Iris pigment epithelial cell (primary cell): ENCODE data around the gene IL17RC.
A peak's percentile ranks its signal among the peaks of the same experiment; 100 is the strongest.

Source experiments
- DNase-seq: peaks from one replicate; pipeline ENCODE4 v3.0.0-alpha.2; 2011; ENCODE audit warnings: low read depth

The IL17RC gene

DNA sequence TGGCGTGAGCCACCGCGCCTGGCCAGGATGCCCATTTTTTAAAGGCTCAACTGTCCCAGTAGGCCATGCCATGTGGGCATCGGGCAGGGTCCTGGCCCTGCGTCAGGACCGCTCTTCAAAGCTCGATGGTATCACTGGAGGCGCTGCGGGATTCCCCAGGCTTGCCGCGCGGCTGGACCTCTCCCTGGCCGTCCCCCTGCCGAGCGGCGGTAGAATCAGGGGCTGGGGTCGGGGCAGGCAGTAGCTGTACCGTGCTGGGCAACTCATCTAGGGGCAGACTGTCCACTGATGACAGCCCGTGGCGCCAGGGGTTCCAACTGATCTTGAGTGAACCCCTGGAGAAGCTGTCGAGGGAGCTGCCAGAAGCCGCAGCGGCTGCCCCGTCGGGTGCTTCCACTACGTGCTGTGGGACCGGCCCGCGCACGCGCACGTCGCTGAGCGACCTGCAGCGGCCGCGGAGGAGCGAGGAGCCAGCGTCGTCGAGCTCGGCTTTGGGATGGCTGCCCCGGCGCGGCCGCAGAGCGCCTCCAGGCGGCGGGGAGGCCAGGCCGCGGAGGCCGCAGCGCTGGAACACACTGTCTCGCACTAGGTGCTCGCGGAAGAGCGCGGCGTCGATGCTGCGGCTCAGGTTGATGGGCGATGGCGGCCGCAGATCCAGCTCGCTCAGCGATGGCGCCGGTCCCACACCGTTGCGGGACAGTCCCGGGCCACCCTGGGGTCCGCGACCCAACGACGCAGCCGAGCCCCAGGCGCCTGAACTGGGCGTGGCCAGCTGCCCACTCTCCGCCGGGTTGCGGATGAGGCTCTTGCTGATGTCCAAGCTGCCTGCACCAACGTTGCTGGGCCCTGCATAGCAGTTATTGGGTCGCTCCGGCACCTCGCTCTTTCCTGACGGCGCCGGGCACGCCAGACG lies 29.5 kb downstream of the IL17RC start:
- peak; percentile 94 for DNase-seq

DNA sequence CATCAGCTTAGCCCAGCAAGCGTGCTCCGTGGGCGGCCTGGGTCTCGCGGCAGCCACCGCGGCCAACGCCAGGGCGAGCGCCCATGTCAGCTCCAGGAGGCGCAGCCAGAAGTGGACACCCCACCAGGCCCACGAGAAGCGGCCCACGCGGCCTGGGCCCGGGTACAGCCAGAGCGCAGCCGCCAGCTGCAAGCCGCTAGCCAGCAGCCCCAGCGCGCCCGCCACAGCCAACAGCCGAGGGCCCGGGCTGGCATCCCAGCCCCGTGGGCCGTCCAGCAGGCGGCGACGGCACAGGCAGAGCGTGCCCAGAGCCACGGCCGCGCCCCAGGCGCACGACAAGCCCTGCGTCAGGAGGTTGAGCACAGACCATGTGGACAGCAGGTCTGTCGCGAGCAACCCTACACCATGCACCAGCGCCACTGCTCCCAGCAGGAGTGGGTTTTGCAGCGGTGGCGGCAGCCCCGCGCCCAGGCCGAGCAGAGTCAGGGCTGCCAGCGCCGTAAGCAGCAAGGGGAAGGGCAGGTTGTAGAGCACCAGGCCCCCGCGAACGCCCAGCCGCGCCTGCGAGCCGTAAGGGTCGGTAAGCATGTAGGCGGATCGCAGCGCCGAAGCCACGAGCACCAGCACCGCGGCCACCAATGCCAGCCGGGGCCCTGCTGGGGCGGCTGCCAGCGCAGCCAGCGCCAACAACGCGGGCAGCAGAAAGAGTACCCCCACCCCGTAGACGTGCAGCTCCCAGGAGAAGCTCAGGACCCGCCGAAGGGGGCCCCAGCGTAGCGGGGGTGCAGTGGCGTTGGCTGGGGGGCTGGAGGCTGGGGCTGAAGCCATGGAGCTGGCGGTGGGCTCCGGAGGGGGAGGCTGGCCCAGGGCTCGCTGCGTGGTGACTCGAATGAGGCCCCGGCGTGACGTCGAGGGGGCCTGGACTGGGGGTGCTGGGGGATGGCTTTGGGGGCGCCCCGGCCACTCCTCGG lies 30.4 kb downstream of the IL17RC start:
- DNase-seq = peak; percentile 63

DNA sequence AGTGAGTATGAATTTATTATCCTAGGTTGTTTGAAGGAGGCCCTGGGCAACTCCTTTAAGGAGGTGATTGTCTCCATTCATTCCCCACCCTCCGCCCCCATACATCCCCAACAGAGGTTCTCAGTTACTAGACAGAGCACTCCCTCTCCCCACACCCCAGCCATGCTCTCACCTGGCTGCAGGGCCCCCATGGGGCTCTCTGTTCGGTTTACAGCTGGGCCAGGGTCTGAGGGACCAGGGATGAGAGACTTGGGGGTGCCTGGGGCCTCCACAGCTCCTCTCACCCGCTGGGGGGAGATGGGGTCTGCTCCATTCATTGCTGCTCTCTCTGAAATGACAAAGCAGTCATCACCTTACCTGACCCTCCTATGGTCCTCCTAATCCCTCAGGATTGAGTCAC lies 31.7 kb downstream of the IL17RC start:
- DNase-seq = no peak

DNA sequence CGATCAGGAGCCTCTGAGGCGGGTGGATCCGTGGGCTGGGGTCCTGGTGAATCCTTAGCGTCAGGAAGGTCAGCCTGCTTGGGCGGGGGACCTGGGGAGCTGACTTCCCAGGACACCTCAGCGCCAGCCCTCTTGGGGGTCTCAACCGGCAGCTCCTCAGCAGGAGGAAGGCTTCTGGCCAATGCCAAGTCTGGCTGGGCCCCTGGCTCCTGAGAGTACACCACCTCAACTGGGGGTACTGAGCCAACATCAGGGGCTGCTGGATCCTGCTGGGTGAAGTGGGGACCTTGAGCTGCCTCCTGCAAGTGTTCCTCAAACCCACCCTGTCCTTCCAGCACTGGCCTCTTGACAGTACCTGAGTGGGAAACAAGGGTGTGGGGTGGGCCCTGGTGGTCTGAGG lies 32.2 kb downstream of the IL17RC start:
- DNase-seq = no peak

GRCh38 chr3:9949626-9950025 lies 32.7 kb downstream of the IL17RC start:
- no peak for DNase-seq

DNA sequence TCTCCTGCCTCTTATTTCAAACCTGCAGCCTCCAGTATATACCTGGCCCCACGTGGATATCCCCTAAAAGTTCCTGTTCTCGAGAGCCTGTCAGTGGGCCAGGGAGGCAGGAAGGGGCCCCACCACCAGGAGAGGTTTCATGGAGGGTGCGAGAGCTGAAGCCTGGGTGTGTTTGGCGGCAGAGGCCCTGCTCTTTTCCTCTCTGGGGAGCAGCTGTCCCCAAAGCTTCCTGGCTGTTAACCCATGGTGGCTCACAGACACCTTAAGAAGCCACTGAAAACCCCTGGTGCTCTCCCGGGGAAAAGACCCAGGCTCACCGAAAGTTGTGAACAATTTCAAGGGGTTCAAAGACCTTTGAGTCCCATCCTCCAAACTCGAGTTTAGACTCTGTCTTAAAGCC lies 34.2 kb downstream of the IL17RC start:
- no peak for DNase-seq

GRCh38 chr3:9951598-9951961 lies 34.7 kb downstream of the IL17RC start:
- DNase-seq = peak; percentile 11

DNA sequence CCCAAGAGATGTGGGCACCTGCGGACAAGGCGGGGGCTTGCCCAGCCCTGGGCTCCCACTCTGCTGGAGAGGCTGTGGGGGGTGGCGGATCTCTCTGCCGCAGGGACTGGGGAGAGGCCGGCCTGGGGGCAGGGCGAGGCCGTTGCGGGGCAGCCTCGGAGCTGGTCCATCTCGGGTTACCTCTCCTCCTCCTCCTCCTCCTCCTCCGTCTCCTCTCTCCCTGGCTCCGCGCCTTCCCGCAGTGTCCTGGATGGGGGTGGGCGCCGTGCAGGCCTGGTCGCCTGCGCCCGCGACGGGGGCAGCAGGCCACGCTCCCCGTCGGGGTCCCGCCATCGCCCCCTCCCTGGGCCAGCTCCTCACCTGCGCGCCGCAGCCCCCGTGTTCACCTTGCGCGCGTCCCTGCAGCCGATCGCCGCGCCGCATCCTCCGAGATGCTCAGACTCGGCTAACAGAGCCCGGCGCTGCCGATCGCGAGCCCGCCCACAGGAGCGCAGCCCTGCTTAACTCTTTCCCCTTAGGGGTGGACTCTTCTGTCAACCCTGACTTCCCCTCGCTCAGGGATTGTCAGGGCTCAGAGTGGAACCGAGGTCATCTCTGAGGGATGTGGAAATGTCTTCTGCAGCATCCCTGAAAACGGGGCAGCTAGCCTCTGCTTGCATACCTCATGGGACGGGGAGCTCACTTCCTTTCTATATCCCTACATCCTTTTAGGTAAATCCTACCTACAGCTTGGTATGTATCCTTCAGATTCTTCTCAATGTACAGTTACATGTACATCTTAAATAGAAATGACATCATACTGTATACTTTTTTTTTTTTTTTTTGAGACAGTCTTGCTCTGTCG lies 35.3 kb downstream of the IL17RC start, which contains the start of gene PRRT3:
Gene PRRT3, minus strand, starts transcription at position 447 of the 844 bp plus-strand sequence. CDS start 2,293 bp downstream, outside the sequence.
- peak; percentile 60 for DNase-seq

DNA sequence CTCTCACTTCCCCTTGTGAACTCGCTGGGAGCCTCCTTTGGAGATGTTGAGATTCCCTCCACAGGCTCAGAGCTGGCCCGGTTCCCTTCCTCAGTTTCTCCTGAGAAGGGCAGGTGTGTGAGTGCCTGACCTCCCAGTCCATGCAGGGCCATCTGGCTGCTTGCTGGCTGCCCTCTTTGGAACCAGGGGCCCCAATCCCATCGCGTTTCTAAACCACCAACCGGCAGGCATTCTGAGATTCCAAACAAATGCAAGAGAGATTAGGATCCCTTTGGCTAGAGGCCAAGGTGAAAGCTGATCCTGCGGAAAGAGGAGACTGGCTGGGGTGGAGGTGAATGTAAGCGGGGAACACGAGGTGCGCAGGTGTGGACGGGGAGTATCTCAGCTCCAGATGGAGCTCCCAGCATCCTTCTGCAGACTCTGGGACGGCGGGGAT lies 38.2 kb downstream of the IL17RC start:
- peak; percentile 21 for DNase-seq

DNA sequence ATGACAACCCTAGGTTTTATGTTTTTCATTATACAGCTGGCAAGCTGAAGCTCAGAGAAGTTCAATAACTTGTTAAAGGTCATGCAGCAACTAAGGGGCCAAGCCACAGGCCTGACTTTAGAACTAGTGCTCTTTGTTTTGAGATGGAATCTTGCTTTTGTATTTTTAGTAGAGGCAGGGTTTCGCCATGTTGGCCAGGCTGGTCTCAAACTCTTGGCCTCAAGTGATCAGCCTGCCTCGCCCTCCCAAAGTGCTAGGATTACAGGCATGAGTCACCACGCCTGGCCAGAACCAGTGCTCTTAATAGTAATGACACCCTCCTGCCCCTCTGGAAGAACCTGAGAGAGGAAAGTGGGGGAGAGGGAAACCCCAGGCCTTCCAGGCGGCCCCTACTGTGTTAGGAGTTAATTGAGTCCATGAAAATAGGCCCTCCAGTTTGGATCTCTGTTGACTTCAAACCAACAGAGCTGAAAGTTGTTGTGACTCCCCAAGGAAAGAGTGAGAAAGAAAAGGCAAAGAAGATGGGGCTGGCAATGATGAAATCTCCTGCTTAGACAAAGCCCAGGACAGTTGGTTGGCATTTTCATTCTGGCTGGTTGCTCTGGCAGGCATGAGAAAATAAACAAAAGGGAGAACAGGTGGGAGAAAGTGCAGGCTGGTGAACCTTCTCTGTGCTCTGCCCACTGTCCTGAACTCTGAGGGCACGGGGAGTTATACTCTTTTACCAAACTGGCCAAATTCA lies 38.9 kb downstream of the IL17RC start:
- DNase-seq = peak; percentile 14

DNA sequence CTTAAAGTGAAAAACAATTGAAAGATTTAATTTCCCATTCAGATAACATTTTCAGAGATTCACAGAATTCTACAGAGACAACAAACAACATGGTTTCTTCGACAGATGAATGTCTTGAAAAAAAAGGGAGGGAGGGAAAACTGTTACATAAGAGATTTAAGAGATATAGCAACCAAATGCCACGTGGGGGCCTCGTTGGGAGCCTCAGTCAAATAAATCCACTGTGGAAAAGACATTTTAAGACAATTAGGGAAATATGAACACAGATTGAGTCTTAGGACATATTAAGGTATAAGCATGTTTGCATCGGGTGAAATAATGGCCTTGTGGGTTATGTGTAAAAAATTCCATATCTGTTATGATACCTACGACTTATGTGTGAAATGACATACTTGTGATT lies 40.3 kb downstream of the IL17RC start:
- DNase-seq = peak; percentile 41

DNA sequence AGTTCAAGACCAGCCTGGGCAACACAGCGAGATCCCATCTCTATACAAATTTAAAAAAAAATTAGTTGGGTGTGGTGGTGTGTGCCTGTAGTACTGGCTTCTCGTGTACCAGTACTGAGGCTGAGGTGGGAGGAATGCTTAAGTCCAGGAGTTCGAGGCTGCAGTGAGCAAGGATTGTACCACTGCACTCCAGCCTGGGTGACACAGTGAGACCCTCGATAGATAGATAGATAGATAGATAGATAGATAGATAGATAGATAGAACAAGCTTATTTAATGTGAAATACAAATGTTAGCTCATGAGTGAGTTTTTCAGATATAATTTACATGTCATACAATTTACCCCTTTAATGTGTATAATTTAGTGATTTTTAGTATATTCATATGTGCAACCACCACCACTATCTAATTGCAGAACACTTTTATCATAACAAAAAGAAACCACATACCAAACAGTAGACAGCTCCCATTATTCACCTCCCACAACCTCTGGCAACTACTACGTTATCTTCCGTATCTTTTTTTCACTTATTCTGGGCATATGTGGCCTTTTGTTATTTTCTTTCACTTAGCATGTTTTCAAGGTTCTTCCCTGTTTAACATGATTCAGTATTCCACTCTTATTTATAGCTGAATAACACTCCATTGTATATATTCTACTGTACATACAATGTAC lies 48.4 kb downstream of the IL17RC start:
- DNase-seq = no peak

- no peak for DNase-seq
Observed at GRCh38 chr3:9966841-9967240, 49.9 kb downstream of the IL17RC start.

GRCh38 chr3:9969632-9970019 lies 52.7 kb downstream of the IL17RC start:
- DNase-seq = no peak

DNA sequence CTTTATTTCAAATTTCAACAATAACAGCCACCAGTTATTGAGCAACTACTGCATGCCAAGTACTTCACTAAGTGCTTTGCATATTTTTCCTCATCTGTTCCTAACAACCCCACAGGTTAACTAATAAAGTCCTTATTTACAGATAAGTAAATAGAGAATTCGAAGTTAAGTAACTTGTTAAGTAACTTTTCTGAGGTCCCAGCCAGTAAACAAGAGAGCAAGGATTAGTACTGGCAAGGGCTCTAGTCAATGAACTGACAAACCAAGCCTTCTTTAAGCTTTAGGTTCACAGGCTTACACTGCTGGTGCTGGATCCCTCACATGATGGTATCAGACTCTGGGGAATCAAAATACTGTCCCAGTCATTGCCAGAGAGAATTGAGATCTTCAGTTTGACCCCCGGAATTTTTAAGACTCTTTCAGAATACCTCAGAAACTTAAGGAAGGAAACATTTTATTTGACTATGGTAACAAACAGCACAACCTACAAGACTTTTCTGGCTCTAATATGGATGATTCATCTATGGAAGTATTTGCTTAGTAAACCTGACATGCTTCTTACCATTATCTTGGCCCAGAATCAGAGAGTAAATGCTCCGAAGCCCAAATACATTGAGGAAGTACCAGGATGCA lies 53.2 kb downstream of the IL17RC start:
- peak; percentile 81 for DNase-seq

- peak; percentile 99 for DNase-seq
Observed at GRCh38 chr3:9976721-9977709, 60.1 kb downstream of the IL17RC start.

GRCh38 chr3:9978710-9979305 lies 61.9 kb downstream of the IL17RC start:
- DNase-seq = no peak

DNA sequence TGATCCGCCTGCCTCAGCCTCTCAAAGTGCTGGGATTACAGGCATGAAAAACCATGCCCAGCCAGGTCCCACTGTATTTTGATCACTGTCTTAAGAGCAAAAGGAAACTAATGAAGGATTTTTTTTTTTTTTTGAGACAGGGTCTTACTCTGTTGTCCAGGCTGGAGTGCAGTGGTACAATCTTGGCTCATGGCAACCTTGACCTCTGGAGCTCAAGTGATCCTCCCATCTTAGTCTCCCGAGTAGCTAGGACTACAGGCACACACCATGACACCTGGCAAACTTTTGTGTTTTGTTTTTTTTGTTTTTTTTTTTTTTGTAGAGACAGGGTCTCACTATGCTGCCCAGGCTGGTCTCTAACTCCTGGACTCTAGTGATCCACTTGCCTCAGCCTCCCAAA lies 63.4 kb downstream of the IL17RC start:
- no peak for DNase-seq
